Upper lobe of right lung (tissue), 1 donor: ENCODE measurements around the gene JCAD. TPM values are rescaled to one million over a fixed set of nuclear protein-coding genes. Genes with fewer than 3 reads are reported as not detected.

Source experiments
- ATAC-seq: fragments of 200-7000 bp; cut with Tn5 transposase; one replicate; pipeline ENCODE4 v1.9.1; 2020; ENCODE audit warnings: mild to moderate bottlenecking, moderate library complexity
- DNase-seq: peaks from one replicate; pipeline ENCODE4 v3.0.0-alpha.2; 2020
- H3K27ac ChIP-seq: fragments of 200-600 bp; one replicate; pipeline ENCODE4 v1.8.0; 2022
- H3K27me3 ChIP-seq: fragments of 200-600 bp; one replicate; pipeline ENCODE4 v1.8.0; 2022; ENCODE audit warnings: mild to moderate bottlenecking
- H3K36me3 ChIP-seq: fragments of 200-600 bp; one replicate; pipeline ENCODE4 v1.8.0; 2022
- H3K4me1 ChIP-seq: fragments of 200-600 bp; one replicate; pipeline ENCODE4 v1.8.0; 2022
- H3K4me3 ChIP-seq: fragments of 200-600 bp; one replicate; pipeline ENCODE4 v1.8.0; 2022; ENCODE audit warnings: mild to moderate bottlenecking
- H3K9me3 ChIP-seq: fragments of 200-600 bp; one replicate; pipeline ENCODE4 v1.8.0; 2022
- intact Hi-C: fragments of 100-400 bp; cut with DNase I; formaldehyde crosslinking; loops from one replicate; pipeline ENCODE4 v1.11.0; 2022
- total RNA-seq: library from RNA; stranded (reverse); fragmentation: NEBNext Ultra II Directional; extraction: Animal tissue kit (Norgen Biotek cat#: 25700); gene quantifications from one replicate; pipeline ENCODE4 v1.2.1, GENCODE V29; 2021
- TF ChIP-seq, protein P1 (sequence below): fragments of 200-600 bp; IDR thresholded peaks from one replicate; pipeline ENCODE4 v1.8.0; 2022; ENCODE audit warnings: antibody characterized with exemption
- donor health status: DM: no; HTN: yes; CAD: no; lungs with severe emphysema.

The JCAD gene
- total RNA-seq, 1 donor from 2014 or later: 67.6 TPM

DNA sequence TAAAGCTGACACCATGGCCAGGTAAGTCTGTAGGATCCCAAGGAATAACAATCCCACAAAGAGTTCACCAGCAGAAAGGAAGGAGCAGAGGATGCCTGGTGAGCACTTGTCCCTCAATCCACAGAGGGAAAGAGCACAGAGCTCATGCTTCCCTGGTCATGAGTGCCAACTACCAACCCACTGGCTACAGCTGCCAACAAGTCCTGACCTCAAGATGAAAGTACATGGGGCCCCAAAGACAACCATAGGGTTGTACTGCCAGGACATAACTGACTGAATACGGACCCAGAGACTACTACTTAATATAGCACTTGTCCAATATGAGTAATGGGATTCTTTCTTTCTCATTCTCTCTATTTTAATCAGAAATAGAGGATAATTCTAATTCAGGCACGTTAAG, 83.3 kb downstream of the JCAD start:
- Histone ChIP-seq H3K4me3 (no peak overlapping the region), H3K4me1 (no peaks in the 10 kb centered on the region), H3K27ac (no peak overlapping the region), H3K36me3 (no peaks in the 10 kb centered on the region), H3K9me3 (no peaks in the 10 kb centered on the region), H3K27me3 (no peaks in the 10 kb centered on the region)
- intact Hi-C loops: no loop called here
- DNase-seq (no peak), ATAC-seq (no peak)
- TF ChIP-seq, protein P1, sequence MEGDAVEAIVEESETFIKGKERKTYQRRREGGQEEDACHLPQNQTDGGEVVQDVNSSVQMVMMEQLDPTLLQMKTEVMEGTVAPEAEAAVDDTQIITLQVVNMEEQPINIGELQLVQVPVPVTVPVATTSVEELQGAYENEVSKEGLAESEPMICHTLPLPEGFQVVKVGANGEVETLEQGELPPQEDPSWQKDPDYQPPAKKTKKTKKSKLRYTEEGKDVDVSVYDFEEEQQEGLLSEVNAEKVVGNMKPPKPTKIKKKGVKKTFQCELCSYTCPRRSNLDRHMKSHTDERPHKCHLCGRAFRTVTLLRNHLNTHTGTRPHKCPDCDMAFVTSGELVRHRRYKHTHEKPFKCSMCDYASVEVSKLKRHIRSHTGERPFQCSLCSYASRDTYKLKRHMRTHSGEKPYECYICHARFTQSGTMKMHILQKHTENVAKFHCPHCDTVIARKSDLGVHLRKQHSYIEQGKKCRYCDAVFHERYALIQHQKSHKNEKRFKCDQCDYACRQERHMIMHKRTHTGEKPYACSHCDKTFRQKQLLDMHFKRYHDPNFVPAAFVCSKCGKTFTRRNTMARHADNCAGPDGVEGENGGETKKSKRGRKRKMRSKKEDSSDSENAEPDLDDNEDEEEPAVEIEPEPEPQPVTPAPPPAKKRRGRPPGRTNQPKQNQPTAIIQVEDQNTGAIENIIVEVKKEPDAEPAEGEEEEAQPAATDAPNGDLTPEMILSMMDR: no peak

GRCh38 chr10:29974773-29975172, 84.6 kb downstream of the JCAD start:
- Histone ChIP-seq H3K4me1 (peaks cover 4% of the 10 kb centered on the region), H3K4me3 (no peak overlapping the region), H3K27me3 (no peaks in the 10 kb centered on the region), H3K27ac (no peak overlapping the region), H3K9me3 (no peaks in the 10 kb centered on the region), H3K36me3 (no peaks in the 10 kb centered on the region)
- DNase-seq: no peak
- intact Hi-C loops: no loop called here
- ATAC-seq: no peak
- TF ChIP-seq, protein P1: no peak

GRCh38 chr10:29973921-29974320, 85.5 kb downstream of the JCAD start:
- peaks cover 4% of the 10 kb centered on the region for H3K4me1 ChIP-seq
- H3K9me3 ChIP-seq: no peaks in the 10 kb centered on the region
- intact Hi-C loops: no loop called here
- no peak overlapping the region for H3K4me3 ChIP-seq
- no peak overlapping the region for H3K27ac ChIP-seq
- DNase-seq: no peak
- no peak for ATAC-seq
- no peaks in the 10 kb centered on the region for H3K27me3 ChIP-seq
- no peaks in the 10 kb centered on the region for H3K36me3 ChIP-seq
- TF ChIP-seq, protein P1: no peak

- Histone ChIP-seq H3K36me3 (no peaks in the 10 kb centered on the region), H3K4me1 (peaks cover 4% of the 10 kb centered on the region), H3K9me3 (no peaks in the 10 kb centered on the region), H3K27ac (no peak overlapping the region), H3K27me3 (no peaks in the 10 kb centered on the region), H3K4me3 (no peak overlapping the region)
- no peak for ATAC-seq
- intact Hi-C loops: no loop called here
- DNase-seq: no peak
- TF ChIP-seq, protein P1: no peak
Measured at GRCh38 chr10:29970576-29970975, 88.8 kb downstream of the JCAD start.

DNA sequence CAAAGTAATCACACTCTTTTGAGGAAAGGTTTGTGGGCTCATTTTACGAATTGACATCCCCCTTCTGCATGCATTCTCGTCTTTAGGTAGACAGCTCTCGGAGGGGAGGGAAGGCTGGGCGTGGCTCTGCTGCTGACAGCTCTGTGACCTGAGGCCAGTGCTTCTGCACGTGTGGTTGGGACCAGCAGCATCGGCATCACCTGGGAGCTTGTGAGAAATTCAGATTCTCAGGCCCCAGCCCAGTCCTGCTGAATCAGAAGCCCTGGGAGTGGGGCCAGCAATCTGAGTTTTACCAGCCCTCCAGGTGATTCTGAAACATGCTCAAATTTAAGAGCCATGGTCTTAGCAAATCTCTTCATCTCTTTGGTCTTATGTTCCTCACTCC, 89.4 kb downstream of the JCAD start:
- Histone ChIP-seq H3K27me3 (no peaks in the 10 kb centered on the region), H3K9me3 (no peaks in the 10 kb centered on the region), H3K4me1 (peaks cover 4% of the 10 kb centered on the region), H3K4me3 (no peak overlapping the region), H3K36me3 (no peaks in the 10 kb centered on the region), H3K27ac (no peak overlapping the region)
- TF ChIP-seq, protein P1: no peak
- DNase-seq (no peak), ATAC-seq (no peak)
- intact Hi-C loops: no loop called here
